A673 (cell line): ENCODE data around the gene CHCHD1. TPM values are rescaled to one million over a fixed set of nuclear protein-coding genes. Genes with fewer than 3 reads are reported as not detected.

Experiments
- BruUV-seq: library from RNA; stranded (reverse); fragments of 400-500 nt; replicated peaks from 2 replicates; lab custom pipeline; 2021; lab: Mats Ljungman, UMichigan
- CTCF ChIA-PET: fragments of 300-600 bp; sonication (Branson Sonifier 250); formaldehyde crosslinking; loops from one replicate; lab custom pipeline; 2022; ENCODE audit warnings: antibody characterized with exemption; lab: Charles Lee
- POLR2A ChIA-PET: fragments of 300-600 bp; sonication (Branson Sonifier 250); formaldehyde crosslinking; loops from one replicate; lab custom pipeline; 2022; ENCODE audit warnings: antibody characterized with exemption; ENCODE audit not compliant: low non-redundant PET; lab: Charles Lee
- DNase-seq: peaks from one replicate; pipeline ENCODE4 v3.0.0-alpha.2; 2015; ENCODE audit warnings: low spot score
- H3K27ac ChIP-seq: fragments of 200-600 bp; sonication (generic); 2 replicates; pipeline ENCODE4 v1.5.1; 2016; ENCODE audit warnings: mixed run types, low read depth, mild to moderate bottlenecking, mixed read lengths, antibody characterized with exemption, low read length; ENCODE audit not compliant: poor library complexity, severe bottlenecking
- H3K27me3 ChIP-seq: fragments of 200-600 bp; sonication (generic); replicated peaks from 2 replicates; pipeline ENCODE4 v1.6.1; 2017; ENCODE audit warnings: mixed run types, low read depth, mild to moderate bottlenecking, mixed read lengths, antibody characterized with exemption, low read length; ENCODE audit not compliant: insufficient read depth, poor library complexity
- H3K36me3 ChIP-seq: fragments of 200-600 bp; sonication (generic); 2 replicates; pipeline ENCODE4 v1.6.1; 2016; ENCODE audit warnings: mixed run types, mild to moderate bottlenecking, mixed read lengths, antibody characterized with exemption, low read length; ENCODE audit not compliant: insufficient read depth, poor library complexity, severe bottlenecking
- H3K4me1 ChIP-seq: fragments of 200-600 bp; sonication (generic); 2 replicates; pipeline ENCODE4 v1.6.1; 2017; ENCODE audit warnings: mixed run types, mild to moderate bottlenecking, mixed read lengths, antibody characterized with exemption, low read length; ENCODE audit not compliant: insufficient read depth, poor library complexity, severe bottlenecking
- H3K4me3 ChIP-seq: fragments of 200-600 bp; sonication (generic); 2 replicates; pipeline ENCODE4 v1.5.1; 2016; ENCODE audit warnings: low read depth, mixed run types, mild to moderate bottlenecking, mixed read lengths, low read length; ENCODE audit not compliant: poor library complexity, severe bottlenecking
- H3K9me3 ChIP-seq: fragments of 200-600 bp; sonication (generic); 2 replicates; pipeline ENCODE4 v1.6.1; 2016; ENCODE audit warnings: mixed run types, low read depth, mild to moderate bottlenecking, mixed read lengths, antibody characterized with exemption, low read length; ENCODE audit not compliant: poor library complexity, severe bottlenecking
- EZH2 ChIP-seq: fragments of 200-600 bp; sonication (generic); IDR thresholded peaks from 2 replicates; pipeline ENCODE4 v1.6.1; 2017; ENCODE audit warnings: borderline replicate concordance, low read depth, mild to moderate bottlenecking, mixed read lengths, antibody characterized with exemption, low read length; ENCODE audit not compliant: poor library complexity, severe bottlenecking
- intact Hi-C: fragments of 100-400 bp; cut with micrococcal nuclease; formaldehyde crosslinking; loops from one replicate; pipeline ENCODE4 v1.10.0; 2022; ENCODE audit not compliant: unreplicated experiment
- total RNA-seq: library from RNA; stranded (reverse); gene quantifications from 2 replicates; pipeline ENCODE4 v1.2.3, GENCODE V29; 2021
- TF ChIP-seq, protein P1 (sequence below): fragments of 300-800, 200-600 bp; sonication (generic); conservative IDR thresholded peaks from 2 replicates; pipeline ENCODE4 v1.5.1; 2017; ENCODE audit warnings: low read depth, mild to moderate bottlenecking, antibody characterized with exemption, low read length, moderate library complexity, mixed read lengths

The CHCHD1 gene
- total RNA-seq, 1 experiment from 2014 or later, result 37.5 TPM

DNA sequence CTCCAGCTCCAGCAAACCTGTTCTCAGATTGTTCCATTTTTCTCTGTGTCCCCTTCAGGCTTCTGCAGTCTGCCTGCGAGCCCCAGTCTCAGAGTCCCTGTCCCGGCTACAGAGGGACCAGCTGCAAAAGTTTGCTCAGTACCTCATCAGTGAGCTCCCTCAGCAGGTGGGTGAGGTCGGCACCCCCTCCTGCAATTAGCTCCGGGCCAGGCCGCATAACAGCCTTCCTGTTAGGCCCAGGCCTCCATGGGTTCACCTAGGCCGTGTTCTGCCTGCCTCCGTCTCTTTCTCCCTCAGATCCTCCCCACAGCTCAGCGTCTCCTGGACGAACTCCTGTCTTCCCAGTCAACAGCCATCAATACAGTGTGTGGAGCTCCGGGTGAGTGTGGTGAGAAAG lies 7.8 kb downstream of the CHCHD1 start:
- peaks cover 28% of the 10 kb centered on the region for H3K36me3 ChIP-seq
- intact Hi-C loops, result no loop called here
- no TSS peak for BruUV-seq
- H3K4me3 ChIP-seq, result no peak overlapping the region
- CTCF ChIA-PET, result no interaction called here
- no peak overlapping the region for H3K27ac ChIP-seq
- DNase-seq, result no peak
- no peaks in the 10 kb centered on the region for H3K9me3 ChIP-seq
- no peaks in the 10 kb centered on the region for H3K27me3 ChIP-seq
- H3K4me1 ChIP-seq, result peaks cover 3% of the 10 kb centered on the region
- POLR2A ChIA-PET, result no interaction called here
- no peak for TF ChIP-seq EZH2
- TF ChIP-seq, protein P1, sequence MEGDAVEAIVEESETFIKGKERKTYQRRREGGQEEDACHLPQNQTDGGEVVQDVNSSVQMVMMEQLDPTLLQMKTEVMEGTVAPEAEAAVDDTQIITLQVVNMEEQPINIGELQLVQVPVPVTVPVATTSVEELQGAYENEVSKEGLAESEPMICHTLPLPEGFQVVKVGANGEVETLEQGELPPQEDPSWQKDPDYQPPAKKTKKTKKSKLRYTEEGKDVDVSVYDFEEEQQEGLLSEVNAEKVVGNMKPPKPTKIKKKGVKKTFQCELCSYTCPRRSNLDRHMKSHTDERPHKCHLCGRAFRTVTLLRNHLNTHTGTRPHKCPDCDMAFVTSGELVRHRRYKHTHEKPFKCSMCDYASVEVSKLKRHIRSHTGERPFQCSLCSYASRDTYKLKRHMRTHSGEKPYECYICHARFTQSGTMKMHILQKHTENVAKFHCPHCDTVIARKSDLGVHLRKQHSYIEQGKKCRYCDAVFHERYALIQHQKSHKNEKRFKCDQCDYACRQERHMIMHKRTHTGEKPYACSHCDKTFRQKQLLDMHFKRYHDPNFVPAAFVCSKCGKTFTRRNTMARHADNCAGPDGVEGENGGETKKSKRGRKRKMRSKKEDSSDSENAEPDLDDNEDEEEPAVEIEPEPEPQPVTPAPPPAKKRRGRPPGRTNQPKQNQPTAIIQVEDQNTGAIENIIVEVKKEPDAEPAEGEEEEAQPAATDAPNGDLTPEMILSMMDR, result no peak

- Histone ChIP-seq H3K36me3 (peaks cover 36% of the 10 kb centered on the region), H3K27me3 (no peaks in the 10 kb centered on the region), H3K4me1 (peaks cover 3% of the 10 kb centered on the region), H3K27ac (no peak overlapping the region), H3K4me3 (no peak overlapping the region), H3K9me3 (no peaks in the 10 kb centered on the region)
- TF ChIP-seq, protein P1, result no peak
- TF ChIP-seq EZH2, result no peak
- ChIA-PET POLR2A (no interaction called here), CTCF (no interaction called here)
- no TSS peak for BruUV-seq
- intact Hi-C loops, result no loop called here
- DNase-seq, result no peak
Observed at GRCh38 chr10:73790886-73791625, 9.2 kb downstream of the CHCHD1 start.

GRCh38 chr10:73791871-73792400 lies 10.1 kb downstream of the CHCHD1 start:
- Histone ChIP-seq H3K36me3 (peaks cover 36% of the 10 kb centered on the region), H3K27ac (no peak overlapping the region), H3K4me1 (no peaks in the 10 kb centered on the region), H3K27me3 (no peaks in the 10 kb centered on the region), H3K4me3 (no peak overlapping the region), H3K9me3 (no peaks in the 10 kb centered on the region)
- ChIA-PET POLR2A (no interaction called here), CTCF (no interaction called here)
- intact Hi-C loops, result no loop called here
- DNase-seq, result no peak
- BruUV-seq, result no TSS peak
- no peak for TF ChIP-seq EZH2
- TF ChIP-seq, protein P1, result no peak
